ENCODE data around the gene CACNG8. TPM values are rescaled to one million over a fixed set of nuclear protein-coding genes. Genes with fewer than 3 reads are reported as not detected.

The CACNG8 gene
- total RNA-seq, 1 donor = not detected

DNA sequence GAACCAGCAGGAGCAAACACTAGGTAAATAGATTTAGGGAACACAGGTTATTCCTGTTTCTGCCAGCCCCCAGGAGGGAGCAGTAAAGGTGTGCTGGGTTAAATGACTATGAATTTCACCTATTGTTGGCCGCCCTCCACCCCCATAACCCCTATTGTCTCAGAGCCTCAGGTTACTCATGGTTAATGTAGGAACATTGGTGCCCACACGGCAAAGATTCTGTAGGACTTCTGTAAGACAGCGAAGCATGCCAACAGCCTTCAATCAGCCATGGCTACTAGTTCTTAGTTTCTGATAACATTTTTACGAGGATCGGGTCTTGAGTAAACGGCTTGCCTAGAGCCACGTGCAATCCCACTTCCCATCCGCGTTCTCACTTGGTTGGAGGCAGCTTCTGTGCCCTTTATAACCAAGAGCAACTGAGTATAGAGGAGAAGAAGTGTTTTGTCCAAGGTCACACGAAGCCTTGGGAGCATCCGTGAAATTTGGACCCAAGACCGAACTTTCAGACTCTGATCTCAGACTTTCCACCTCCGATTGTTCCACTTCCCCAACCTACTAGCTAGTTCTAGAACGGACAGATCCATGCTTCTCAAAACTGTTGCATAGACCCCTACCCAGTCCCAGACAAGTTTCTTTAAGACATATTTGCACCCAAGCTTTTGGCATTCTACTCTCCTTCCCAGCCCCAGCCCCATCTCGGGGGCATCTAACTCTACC lies 5.1 kb upstream of the CACNG8 start:
- Histone ChIP-seq H3K4me1 (ENCODE audit: insufficient read depth, low read length) (no peaks in the 10 kb centered on the region), H3K9me3 (ENCODE audit: low read depth, low read length) (no peaks in the 10 kb centered on the region), H3K27me3 (ENCODE audit: insufficient read depth, low read length) (peaks cover 50% of the 10 kb centered on the region), H3K4me3 (ENCODE audit: low read length) (no peak overlapping the region)

GRCh38 chr19:53958168-53958571 lies 4.6 kb upstream of the CACNG8 start:
- Histone ChIP-seq H3K9me3 (ENCODE audit: low read depth, low read length) (no peaks in the 10 kb centered on the region), H3K27me3 (ENCODE audit: insufficient read depth, low read length) (peaks cover 50% of the 10 kb centered on the region), H3K4me3 (ENCODE audit: low read length) (no peak overlapping the region), H3K4me1 (ENCODE audit: insufficient read depth, low read length) (no peaks in the 10 kb centered on the region)

DNA sequence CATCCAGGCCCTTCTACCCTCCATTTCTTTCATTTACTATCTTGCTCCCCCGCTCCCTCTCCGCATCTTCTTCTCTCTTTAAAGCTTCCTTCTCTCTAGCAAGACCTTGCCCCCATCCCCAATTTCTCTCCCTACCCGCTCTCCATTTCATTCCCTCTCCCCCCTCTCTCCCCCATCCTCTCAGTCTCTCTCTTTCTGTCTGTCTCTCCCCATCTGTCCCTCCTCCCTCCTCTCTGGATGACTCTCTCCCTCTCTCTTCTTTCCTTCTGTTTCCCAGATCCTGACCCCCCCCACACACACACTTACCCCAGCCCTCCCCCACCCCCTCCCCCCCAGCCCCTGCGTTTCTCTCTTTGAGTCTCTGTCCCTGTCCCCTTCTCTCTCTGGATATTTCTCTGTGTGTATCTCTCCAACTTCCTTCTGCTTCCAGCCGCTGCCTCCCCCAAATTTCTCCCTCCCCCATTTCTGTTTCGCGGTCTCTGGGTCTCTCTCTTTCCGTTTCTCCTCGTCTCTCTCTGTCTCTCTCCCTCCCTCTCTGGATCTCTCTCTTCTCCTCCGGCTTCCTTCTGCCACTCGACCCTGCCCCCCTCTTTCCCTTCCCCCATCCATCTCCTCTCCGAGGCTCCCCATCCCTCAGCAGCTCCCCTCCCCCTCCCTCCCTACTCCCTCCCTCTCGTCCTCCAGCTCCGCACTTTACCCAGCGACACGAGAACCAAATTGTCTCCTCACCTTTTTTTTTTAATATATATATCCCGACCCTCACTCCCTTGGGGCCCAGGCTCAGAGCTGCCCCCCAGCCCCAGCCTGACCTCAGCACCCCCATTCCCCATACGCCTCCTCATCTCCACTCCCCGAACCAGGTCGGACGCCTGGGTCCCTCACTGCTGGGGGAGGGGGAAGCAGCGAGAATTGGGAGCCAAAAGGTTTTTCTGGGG lies 3.6 kb upstream of the CACNG8 start:
- no peaks in the 10 kb centered on the region for H3K9me3 ChIP-seq (ENCODE audit: low read depth, low read length)
- H3K27me3 ChIP-seq (ENCODE audit: insufficient read depth, low read length) = peaks cover 57% of the 10 kb centered on the region
- no peaks in the 10 kb centered on the region for H3K4me1 ChIP-seq (ENCODE audit: insufficient read depth, low read length)
- H3K4me3 ChIP-seq (ENCODE audit: low read length) = no peak overlapping the region

GRCh38 chr19:53960187-53960586 lies 2.5 kb upstream of the CACNG8 start:
- Histone ChIP-seq H3K9me3 (ENCODE audit: low read depth, low read length) (no peaks in the 10 kb centered on the region), H3K4me3 (ENCODE audit: low read length) (no peak overlapping the region), H3K4me1 (ENCODE audit: insufficient read depth, low read length) (no peaks in the 10 kb centered on the region), H3K27me3 (ENCODE audit: insufficient read depth, low read length) (peaks cover 68% of the 10 kb centered on the region)

DNA sequence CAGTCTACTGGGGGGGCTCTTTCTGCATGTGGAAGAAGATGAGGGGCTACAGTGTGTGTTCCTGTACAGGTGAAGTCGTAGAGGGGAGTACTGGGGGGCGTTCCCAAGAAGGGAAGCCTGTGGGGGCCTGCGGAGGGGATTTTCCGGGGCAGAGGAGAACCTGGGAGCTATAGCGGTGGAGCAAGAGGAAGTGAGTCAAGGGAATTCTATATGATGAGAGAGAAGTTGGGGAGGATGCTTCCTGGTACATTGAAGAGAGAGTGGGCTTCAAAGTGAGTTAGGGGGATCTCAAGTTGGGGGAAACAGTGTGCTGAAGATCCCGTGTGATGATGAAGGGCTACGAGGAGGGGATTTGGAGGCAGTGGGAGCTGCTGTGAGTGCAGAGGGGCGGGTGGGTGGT lies 1.9 kb upstream of the CACNG8 start:
- no peaks in the 10 kb centered on the region for H3K4me1 ChIP-seq (ENCODE audit: insufficient read depth, low read length)
- H3K27me3 ChIP-seq (ENCODE audit: insufficient read depth, low read length) = peaks cover 70% of the 10 kb centered on the region
- no peaks in the 10 kb centered on the region for H3K9me3 ChIP-seq (ENCODE audit: low read depth, low read length)
- H3K4me3 ChIP-seq (ENCODE audit: low read length) = no peak overlapping the region

GRCh38 chr19:53961523-53962356 lies 997 bp upstream of the CACNG8 start:
- Histone ChIP-seq H3K27me3 (ENCODE audit: insufficient read depth, low read length) (peaks cover 63% of the 10 kb centered on the region), H3K9me3 (ENCODE audit: low read depth, low read length) (no peaks in the 10 kb centered on the region), H3K4me3 (ENCODE audit: low read length) (no peak overlapping the region), H3K4me1 (ENCODE audit: insufficient read depth, low read length) (no peaks in the 10 kb centered on the region)

GRCh38 chr19:53965091-53965490 lies 2.4 kb downstream of the CACNG8 start:
- Histone ChIP-seq H3K9me3 (ENCODE audit: low read depth, low read length) (no peaks in the 10 kb centered on the region), H3K4me3 (ENCODE audit: low read length) (no peak overlapping the region), H3K27me3 (ENCODE audit: insufficient read depth, low read length) (peaks cover 38% of the 10 kb centered on the region), H3K4me1 (ENCODE audit: insufficient read depth, low read length) (no peaks in the 10 kb centered on the region)

DNA sequence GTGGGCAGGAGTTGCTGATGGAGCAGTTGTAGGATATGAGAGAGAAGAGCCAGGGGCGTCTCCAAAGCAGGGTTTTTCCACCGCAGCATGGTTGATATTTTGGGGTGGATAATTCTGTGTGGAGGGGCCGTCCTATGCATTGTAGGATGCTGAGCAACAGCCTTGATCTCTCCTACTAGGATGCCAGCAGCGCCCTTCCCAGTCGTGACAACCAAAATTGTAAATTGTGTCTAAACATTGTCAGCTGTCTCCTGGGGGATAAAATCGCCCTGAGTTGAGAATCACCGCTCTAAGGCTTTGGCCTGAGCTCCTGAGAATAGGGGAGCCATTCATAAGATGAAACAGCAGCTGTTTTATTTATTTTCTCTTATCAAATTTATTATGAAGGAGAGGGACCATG lies 4.2 kb downstream of the CACNG8 start:
- Histone ChIP-seq H3K4me1 (ENCODE audit: insufficient read depth, low read length) (peaks cover 7% of the 10 kb centered on the region), H3K27me3 (ENCODE audit: insufficient read depth, low read length) (peaks cover 22% of the 10 kb centered on the region), H3K9me3 (ENCODE audit: low read depth, low read length) (no peaks in the 10 kb centered on the region), H3K4me3 (ENCODE audit: low read length) (no peak overlapping the region)

DNA sequence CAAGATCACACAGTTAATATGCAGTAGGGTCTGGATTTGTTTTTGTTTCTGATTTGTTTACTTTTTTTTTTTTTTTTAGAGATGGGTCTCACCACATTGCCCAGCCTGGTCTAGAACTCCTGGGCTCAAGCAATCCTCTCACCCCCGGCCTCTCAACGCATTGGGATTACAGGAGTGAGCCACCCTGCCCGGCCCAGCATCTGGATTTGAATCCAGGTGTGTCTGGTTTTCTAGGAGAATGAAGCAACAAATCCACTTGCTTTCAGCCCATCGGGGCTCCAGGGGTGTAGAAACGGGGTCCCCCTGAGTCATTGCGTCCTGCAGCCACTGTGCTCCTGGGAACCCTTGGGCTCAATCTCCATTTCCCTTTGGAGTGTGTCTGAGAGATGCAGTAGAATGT lies 6.6 kb downstream of the CACNG8 start:
- Histone ChIP-seq H3K27me3 (ENCODE audit: insufficient read depth, low read length) (peaks cover 11% of the 10 kb centered on the region), H3K4me1 (ENCODE audit: insufficient read depth, low read length) (peaks cover 9% of the 10 kb centered on the region), H3K4me3 (ENCODE audit: low read length) (no peak overlapping the region), H3K9me3 (ENCODE audit: low read depth, low read length) (no peaks in the 10 kb centered on the region)

DNA sequence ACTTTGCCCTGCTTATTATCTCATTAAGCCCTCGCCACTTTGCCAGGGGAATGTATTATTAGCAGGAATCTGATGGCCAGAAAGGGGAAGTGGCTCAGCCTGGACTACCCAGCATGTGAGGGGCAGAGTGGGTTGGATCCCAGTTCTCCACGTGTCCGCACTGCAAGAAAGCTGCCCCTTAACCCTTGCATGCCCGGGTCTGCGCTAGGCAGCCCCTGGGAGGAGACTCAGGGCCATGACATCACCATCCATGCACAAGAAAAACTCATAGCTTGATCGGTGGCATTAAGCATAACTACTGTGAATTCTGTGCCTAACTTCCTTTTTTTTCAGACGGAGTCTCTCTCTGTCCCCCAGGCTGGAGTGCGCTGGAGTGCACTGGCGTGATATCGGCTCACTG lies 8.9 kb downstream of the CACNG8 start:
- H3K4me3 ChIP-seq (ENCODE audit: low read length) = no peak overlapping the region
- no peaks in the 10 kb centered on the region for H3K27me3 ChIP-seq (ENCODE audit: insufficient read depth, low read length)
- H3K9me3 ChIP-seq (ENCODE audit: low read depth, low read length) = no peaks in the 10 kb centered on the region
- peaks cover 9% of the 10 kb centered on the region for H3K4me1 ChIP-seq (ENCODE audit: insufficient read depth, low read length)

DNA sequence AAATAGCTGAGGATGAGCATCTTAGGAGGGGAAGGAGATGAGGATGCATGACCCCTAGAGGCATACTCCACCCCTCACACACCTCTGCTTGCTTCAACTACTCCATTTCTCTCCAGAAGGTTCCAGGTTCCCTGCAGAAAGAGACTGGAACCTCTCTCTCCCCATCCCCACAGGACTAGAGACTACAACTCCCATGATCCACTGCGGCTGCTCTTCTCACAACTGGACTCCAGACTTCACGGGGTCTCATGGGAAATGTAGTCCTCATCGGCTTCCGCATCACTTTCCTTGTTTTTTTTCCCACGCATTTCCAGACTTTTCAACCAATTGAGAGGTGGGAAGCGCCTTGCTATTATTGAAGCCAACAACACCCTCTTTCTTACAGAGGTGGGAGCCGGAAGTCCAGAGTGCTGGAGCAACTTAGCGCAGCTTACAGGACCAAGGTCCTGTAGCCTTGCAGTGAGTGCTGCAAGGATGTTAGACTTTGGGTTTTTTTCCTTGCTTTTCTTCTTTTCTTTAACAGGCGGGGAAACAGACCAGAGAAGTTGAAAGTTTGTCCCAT lies 14.8 kb downstream of the CACNG8 start:
- Histone ChIP-seq H3K9me3 (ENCODE audit: low read depth, low read length) (no peaks in the 10 kb centered on the region), H3K4me1 (ENCODE audit: insufficient read depth, low read length) (peaks cover 27% of the 10 kb centered on the region), H3K27me3 (ENCODE audit: insufficient read depth, low read length) (peaks cover 39% of the 10 kb centered on the region), H3K4me3 (ENCODE audit: low read length) (peak overlapping the region; percentile 34)

GRCh38 chr19:53977991-53978731 lies 15.4 kb downstream of the CACNG8 start:
- Histone ChIP-seq H3K9me3 (ENCODE audit: low read depth, low read length) (no peaks in the 10 kb centered on the region), H3K27me3 (ENCODE audit: insufficient read depth, low read length) (peaks cover 40% of the 10 kb centered on the region)

DNA sequence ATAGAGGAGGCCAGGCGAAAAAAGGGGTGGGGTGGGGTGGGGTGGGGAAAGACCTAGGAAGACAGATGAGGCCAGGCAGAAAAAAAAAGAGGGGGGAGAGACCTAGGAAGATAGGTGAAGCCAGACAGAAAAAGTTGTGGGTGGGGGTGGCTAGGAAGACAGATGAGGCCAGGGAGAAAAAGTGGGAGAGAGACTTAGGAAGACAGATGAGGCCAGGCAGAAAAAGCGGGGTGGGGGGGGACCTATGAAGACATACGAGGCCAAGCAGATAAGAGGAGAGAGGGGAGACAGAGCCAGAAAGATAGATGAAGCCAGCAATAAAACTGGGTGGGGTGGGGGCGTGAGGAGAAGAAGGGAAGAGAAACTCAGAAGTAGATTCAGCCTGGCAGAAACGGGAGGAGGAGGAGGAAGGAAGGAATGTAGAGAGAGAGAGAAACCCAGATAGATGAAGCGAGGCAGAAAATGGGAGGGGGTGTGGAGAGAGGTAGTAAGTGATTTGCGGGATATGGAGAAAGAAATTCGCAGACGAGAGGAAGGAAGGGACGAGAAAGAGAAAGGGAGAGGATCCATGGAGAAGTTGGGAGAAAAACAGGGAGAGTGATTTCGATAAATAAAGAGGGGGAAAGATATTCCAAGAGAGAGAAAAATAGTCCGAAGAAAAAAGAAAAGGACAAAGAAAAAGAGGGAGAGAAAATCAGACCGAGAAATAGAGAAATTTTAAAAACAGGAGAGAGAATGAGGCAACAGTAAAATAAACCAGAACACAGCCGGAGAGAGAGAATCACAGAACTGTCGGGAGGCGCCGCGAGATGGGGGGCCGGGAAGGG lies 16.5 kb downstream of the CACNG8 start:
- peak overlapping the region; percentile 13 for H3K4me3 ChIP-seq (ENCODE audit: low read length)
- H3K27me3 ChIP-seq (ENCODE audit: insufficient read depth, low read length) = peaks cover 50% of the 10 kb centered on the region
- no peaks in the 10 kb centered on the region for H3K9me3 ChIP-seq (ENCODE audit: low read depth, low read length)
- peaks cover 27% of the 10 kb centered on the region for H3K4me1 ChIP-seq (ENCODE audit: insufficient read depth, low read length)

More at GRCh38 chr19:53977991-53978731, 15.4 kb downstream of the CACNG8 start:
- peaks cover 27% of the 10 kb centered on the region for H3K4me1 ChIP-seq (ENCODE audit: insufficient read depth, low read length)
- peak overlapping the region; percentile 34 for H3K4me3 ChIP-seq (ENCODE audit: low read length)

Data from mononuclear cell (primary cell).